ENCODE measurements around the gene MUC16.

GRCh38 chr19:9054207-9054606 is 44.0 kb upstream of the MUC16 start:
- TF ChIP-seq EZH2 (IDR thresholded peaks at IDR 0.05; ENCODE audit: low read length, unreplicated experiment): no peak
- no peak for TF ChIP-seq CTCF (conservative IDR thresholded peaks at IDR 0.05; ENCODE audit: low read depth, low read length)
- TF ChIP-seq EZH2phosphoT487 (IDR thresholded peaks at IDR 0.05; ENCODE audit: borderline replicate concordance, low read length): no peak
